ENCODE measurements around the gene ATP1B2.
A peak's percentile ranks its signal among the peaks of the same experiment; 100 is the strongest.
"Not testable (repeated sequence)": the region's sequence is repeated elsewhere in the genome, so short reads cannot be mapped to it uniquely, and the experiment has no call there.

The ATP1B2 gene, protein sequence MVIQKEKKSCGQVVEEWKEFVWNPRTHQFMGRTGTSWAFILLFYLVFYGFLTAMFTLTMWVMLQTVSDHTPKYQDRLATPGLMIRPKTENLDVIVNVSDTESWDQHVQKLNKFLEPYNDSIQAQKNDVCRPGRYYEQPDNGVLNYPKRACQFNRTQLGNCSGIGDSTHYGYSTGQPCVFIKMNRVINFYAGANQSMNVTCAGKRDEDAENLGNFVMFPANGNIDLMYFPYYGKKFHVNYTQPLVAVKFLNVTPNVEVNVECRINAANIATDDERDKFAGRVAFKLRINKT

DNA sequence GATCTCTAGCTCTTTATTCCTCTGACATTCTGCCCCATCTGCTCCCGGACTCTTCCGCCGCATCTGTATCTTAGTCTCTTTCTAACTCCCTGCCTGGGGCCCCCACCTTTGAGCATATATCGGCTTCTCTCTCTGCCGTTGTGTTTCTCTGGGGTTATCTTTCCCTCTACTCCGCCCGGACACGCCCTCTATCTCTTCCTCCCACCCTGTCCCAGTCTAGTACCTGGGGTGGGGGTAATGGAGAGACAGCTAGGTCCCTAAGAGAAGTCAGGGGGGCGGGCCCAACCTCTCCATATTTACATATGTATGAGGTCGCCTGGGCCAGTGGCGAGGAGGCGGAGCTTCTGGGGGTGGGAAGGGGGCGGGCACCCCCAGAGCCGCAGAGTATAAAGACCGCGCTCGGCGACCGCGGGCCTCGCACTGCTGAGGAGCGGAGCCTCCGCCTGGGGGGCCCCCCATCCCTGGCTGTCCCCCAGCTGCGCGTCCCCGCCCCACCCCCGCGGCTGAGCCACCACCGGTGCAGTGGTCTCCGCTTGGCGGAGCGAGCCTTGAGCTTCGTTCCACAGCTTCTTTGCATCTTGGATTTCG lies at the start of gene ATP1B2:
ATP1B2 (plus strand) TSS at position 418 of the 588 bp plus-strand sequence. CDS start 593 bp downstream, outside the sequence.
- peak; percentile 90 for DNase-seq

DNA sequence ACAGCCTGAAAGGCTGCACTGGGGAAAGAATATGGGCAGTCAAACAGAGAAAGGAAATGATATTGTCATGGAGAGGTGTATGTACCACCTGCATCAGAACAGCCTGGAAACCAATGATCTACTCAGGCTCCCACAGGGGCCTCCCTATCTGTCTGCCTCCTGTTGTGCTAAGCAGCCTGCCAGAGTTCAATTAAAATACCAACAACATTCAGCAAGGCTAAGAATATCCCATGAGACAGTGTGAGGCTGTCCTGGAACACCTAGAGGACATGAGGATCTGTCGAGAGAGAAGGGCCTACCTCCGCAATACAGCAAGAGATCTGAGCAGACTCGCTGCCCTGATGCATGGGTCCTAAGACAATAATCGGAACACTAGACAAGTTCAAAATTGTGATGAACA lies 44.4 kb upstream of the ATP1B2 start:
- no peak for DNase-seq

DNA sequence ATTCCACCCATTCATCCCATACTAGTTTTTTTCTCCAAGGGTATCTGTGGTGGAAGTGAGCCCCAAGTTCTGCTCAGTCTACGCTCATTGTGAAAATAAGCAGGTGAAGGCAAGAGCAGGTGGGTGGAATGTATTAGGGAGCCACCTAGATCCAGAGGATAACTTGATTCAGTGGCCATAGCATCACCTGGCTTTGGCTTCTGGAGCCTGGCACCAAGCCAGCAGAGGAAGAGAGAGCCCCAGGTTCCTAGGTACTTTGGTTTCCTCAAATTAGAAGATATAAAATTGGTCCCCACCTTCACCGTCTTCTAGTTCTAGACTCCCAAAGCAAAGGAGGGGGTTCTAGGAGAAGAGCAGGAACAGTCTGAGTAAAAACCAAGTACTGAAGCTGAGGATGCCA lies 40.1 kb upstream of the ATP1B2 start:
- DNase-seq = no peak

DNA sequence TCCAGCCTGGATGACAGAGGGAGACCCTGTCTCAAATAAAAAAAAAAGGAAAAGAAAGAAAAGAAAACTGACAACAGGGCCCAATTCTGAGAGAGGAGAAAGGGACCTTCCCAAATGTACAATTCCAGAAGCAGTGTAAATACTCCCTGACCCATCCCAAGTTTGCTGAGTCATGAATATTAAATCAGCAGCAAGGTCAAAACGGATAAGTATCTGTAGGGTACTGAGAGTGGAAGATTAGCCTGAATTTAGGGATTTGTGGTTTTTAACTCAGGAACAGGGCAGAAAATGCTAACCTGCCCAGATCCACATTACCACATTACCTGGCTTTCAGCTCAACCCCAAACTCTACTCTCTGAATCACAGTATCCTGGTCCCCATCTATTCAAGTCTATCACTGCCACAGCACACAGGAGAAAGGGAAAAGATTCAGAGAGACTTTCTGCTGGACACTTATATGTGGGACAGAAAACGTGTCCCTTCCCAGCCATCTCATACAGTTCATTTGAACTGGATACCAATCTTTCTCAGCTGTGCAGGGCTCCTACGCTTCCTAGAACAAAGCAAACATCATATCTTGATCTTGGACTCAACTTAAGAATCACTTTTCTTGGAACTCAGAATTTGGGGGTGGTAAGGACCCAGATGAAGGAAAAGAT lies 39.0 kb upstream of the ATP1B2 start:
- peak; percentile 25 for DNase-seq

DNA sequence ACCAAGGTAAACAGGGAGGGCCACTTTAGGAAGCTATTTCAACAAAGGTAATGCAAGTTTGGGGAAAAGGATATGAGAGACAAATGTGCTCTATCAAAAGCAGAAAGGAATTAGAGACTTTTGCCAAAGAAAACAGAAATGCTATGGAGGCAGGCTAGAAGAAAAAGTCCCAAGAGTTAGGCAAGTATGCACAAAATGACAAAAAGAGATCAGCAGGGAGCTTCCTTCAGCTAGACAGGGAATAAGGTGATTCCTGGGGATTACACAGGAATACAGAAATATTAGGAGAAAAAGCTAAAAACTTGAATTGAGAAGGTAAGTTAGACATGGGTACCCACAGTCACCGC lies 38.5 kb upstream of the ATP1B2 start:
- no peak for DNase-seq

DNA sequence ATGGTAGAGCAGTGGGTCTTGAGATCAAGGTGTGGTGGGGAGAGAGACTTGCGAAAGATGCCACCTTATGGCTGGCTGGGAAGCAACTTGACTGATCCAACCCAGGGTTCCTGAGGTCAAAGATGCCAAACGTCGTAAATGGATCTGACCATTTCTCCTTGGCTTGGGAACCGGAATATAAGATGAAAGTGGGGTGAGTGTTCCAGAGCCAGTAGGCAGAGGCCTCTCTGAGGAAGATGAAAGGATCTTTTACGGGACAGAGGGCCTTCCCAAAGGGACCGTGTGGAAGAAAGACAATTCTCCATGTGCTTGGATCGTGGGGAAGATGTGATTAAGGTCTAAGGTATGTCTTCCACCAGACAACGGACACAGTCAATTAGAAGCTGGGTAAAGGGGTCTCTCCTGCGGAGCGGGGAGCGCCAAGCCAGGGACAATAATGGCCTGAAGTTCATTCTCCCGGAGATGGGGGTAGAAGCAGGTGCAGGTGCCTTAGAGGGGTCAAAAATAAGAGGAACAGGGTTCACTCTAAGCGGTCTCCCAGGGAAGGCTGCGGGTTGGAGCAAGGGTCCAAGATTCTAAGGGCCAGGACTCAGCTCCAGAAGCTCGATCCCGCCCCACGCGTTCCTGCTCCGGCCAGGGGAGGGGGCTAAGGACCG lies 36.8 kb upstream of the ATP1B2 start:
- DNase-seq = peak; percentile 32

DNA sequence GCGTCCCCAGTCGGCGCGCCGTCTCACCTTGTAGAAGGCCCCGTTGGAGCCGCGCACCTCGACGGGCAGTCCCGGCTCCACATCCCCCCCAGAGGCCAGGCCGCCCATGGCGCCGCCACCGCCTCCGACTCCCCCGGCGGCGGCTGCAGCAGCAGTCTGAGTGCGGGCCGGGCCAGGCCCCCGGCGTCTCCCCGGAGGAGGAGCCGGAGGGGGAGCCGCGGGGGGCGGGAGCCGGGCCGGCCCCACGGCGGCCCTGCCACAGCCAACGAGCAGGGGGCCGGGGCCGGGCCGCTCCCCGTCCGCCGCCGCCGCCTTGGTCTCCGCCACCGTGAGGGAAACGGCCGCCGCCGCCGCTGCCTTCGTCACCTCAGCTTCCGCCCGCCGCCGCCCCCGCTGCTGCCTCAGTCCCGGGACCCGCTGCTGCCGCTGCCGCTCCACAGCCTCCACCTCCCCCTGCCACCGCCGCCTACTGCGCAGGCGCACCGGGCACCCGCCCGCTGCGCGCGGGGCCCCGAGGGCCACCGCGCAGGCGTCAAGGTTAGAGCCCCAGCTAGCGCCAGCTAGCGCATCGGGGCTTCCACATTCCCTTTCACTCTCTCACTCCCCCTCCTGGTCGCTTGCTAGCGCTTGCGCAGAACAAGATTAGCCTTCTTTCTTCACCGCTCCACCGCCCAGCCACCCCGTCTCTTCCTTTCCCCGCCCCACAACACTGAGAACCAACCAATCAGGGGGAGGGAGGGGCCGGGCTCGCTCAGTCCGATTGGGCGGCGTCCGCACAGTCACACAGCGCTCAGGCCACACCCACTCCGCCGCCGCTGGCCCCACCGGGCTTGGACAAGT lies 36.1 kb upstream of the ATP1B2 start, which contains the start of gene FXR2:
FXR2 (minus strand) TSS at position 473 of the 840 bp plus-strand sequence; CDS start at position 108, 365 bp downstream.
- peak; percentile 100 for DNase-seq

DNA sequence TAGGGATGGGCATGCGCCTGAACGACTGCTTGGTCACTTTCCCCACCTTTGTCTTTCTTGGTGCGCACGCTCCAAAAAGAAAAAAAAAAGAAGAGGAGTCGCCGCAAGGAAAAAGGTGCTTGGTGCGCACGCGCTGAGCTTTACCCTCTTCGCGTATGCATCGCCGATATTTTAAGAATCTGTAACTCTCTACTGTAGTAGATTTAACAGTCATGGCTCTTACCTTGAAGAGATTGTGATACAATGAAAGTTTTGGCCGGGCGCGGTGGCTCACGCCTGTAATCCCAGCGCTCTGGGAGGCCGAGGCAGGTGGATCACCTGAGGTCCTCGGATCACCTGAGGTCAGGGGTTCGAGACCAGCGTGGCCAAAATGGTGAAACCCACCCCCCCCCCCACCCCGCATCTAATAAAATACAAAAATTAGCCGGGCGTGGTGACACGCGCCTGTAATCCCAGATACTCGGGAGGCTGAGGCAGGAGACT lies 35.4 kb upstream of the ATP1B2 start:
- no peak for DNase-seq

DNA sequence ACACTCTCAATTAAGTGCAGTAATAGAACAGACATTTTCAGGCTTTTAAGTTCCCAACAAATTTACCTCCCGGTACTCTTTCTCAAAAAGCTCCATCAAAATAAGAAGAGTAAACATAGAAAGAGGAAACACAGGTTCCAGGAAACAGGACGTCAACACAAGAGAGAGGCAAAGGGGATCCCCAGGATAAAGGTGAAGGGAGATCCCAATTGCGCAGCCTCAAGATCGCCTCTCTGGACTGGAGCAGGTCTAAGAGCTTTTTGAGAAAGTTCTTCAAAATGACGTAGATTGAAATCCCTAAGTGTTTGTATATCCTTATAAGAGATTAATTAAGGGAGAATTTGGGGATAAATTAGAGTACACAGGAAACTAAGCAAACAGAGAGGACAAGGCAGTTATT lies 32.1 kb upstream of the ATP1B2 start:
- DNase-seq = no peak

DNA sequence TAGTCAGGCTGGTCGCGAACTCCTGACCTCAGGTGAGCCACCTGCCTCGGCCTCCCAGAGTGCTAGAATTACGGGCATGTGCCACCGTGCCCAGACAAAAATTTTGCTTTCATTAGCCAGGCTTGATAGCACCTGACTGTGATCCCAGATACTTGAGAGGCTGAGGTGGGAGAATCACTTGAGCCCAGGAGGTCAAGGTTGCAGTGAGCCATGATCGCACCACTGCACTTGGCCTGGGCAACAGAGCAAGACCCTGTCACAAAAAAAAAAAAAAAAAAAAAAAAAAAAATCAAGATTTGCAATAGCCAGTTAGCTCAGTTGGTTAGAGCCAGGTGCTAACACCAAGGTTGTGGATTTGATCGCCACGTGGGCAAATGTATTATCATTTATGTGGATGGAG lies 29.9 kb upstream of the ATP1B2 start:
- no peak for DNase-seq

DNA sequence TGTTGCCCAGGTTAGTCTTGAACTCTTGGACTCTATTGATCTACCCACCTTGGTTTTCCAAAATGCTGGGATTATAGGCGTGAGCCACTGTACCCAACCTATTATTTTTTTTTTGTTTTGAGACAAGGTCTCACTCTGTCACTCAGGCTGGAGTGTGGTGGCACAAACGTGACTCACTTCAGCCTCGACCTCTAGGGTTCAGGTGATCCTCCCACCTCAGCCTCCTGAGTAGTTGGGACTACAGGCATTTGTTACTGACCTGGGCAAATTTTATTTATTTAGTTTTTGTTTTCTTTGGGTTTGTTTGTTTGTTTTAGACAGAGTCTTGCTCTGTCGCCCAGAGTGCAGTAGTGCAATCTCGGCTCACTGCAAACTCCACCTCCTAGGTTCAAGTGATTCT lies 27.1 kb upstream of the ATP1B2 start:
- DNase-seq = no peak

DNA sequence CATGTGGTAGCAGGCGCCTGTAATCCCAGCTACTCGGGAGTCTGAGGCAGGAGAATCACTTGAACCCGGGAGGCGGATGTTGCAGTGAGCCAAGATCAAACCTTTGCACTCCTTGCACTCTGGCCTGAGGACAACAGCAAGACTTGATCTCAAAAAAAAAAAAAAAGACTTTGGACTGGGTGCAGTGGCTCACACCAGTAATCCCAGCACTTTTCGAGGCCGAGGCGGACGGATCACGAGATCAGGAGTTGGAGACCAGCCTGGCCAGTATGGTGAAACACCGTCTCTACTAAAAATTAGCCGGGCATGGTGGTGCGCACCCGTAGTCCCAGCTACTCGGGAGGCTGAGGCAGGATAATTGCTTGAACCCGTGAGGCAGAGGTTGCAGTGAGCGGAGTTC lies 25.0 kb upstream of the ATP1B2 start:
- DNase-seq = not testable (repeated sequence)

DNA sequence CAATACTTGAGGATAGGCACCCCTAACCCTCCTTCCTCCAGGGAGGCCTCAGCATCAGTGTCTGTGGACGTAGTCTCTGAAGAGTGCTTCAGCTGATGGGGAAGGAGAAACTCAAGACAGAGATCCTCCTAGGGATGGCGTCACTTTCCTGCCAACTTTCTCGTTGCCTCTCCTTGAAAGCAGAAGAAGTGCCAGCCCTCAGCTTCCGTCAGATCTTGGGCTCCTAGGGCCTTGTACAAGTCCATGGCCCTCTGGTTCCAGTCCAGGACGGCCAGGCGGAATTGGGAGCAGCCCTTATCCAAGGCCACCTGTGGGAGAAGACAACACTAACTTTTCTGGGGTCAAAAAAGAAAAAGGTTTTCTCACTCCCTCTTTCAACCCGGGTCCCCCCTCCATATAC lies 24.4 kb upstream of the ATP1B2 start:
- no peak for DNase-seq

DNA sequence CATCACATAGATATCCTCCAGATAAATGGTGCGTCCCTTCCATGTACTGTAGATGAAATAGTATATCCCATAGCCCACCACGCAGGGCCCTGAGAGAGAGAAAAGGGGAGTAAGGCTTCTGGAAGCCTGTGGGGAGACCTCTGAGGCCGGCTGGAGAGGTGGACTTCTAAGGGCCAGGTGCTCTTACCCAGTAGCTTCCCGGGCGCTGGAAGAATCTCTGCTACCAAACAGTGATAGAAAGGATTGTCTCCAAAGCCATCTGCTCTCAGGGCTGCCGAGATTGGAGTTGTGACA lies 23.8 kb upstream of the ATP1B2 start:
- DNase-seq = peak; percentile 51

DNA sequence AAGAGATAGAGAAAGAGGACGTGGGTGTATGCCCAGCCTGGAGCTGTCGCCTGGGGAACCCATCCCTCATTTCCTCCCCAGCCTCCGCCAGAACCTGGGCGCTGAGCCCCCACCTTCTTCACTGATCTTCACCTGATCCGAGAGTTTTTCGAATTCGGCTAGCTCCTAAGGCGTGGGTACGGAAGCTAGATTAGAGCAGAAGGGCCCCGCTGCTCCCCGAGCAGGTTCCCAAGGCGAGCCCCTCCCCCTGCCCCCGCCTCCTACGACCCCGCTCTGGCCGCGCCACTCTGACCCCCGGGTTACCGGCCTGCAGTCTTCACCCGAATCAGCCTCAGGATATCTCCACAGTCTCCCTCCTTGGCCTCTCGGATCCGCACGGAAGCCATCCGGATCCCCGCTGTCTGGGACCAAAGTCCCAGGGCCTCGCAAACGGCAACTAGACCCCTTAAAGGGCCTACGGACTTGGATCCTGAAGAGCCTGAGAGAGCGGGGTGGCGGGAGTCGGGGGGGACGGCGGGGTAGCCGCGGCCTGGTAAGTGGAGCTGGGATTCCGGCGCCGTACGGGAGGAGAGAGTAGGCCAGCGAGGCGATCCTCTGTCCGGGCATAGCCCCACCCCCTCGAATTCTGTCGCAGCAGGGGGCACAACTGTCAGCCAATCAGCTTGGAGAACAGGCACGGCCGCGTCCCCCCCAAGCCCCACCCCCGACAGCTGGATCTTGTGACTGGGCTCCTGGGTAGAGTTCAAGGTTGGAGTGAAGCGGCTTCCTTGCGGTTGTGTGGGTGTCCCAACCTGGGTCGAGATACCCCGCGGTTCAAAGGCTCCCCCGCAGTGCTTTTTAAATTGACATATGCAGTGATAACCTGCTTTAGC lies 23.2 kb upstream of the ATP1B2 start, which contains the start of gene SAT2:
SAT2 (minus strand) TSS at position 572 of the 872 bp plus-strand sequence; CDS start at position 386, 186 bp downstream.
- peak; percentile 95 for DNase-seq

DNA sequence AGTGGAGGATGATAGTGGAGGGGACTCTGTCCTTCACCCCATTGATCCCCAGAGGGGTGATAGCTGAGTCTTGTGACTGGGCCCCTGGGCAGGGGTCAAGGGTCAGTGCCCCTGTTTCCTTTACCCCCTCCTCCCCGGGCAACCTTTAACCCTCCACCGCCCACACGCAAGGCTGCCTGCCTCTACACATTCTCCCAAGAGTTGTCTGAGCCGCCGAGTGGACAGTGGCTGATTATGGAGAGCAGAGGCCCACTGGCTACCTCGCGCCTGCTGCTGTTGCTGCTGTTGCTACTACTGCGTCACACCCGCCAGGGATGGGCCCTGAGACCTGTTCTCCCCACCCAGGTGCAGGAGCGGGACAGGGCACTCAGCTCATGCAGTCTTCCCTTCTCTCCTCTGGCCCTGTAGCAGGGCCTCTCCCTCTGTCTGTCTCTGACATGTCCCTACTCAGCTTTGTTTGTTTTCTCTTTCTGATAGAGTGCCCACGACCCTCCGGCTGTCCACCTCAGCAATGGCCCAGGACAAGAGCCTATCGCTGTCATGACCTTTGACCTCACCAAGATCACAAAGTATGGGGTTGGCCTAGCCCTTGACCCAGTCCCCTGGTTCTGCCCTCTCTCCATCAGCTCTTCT lies 20.7 kb upstream of the ATP1B2 start, which contains the start of gene SHBG:
SHBG (plus strand) TSS at position 197 of the 633 bp plus-strand sequence; CDS start at position 235, 38 bp downstream.
- DNase-seq = no peak

DNA sequence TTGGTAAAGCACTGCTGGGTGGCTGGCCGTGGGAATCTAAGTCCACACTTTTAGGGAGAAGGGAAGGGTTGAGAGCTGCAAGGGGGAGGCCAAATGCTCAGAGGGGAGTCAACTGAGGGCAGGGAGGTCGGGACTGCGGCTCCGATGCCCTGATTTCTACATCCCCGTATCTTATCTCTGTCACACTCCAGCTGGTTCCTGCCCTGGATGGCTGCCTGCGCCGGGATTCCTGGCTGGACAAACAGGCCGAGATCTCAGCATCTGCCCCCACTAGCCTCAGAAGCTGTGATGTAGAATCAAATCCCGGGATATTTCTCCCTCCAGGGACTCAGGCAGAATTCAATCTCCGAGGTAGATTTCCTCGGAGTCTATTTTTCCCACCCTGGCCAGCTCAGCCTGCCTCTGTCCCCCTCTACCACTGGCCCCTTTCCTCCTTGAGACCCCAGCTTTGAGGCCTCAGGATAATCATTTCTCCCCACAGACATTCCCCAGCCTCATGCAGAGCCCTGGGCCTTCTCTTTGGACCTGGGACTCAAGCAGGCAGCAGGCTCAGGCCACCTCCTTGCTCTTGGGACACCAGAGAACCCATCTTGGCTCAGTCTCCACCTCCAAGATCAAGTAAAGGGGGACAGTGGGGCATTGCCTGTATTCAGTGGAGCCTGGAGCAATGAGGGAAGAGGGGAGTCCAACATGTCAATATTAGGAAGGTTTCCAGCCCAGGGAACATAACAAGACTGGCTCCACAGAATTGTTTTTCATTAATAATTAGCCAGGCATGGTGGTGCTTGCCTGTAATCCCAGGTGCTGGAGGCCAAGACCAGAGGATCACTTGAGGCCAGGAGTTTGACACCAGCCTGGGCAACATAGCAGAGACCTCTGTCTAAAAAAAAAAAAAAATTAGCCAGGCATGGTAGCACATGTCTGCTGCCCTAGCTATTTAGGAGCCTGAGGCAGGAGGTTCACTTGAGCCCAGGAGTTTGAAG lies 19.0 kb upstream of the ATP1B2 start:
- no peak for DNase-seq

DNA sequence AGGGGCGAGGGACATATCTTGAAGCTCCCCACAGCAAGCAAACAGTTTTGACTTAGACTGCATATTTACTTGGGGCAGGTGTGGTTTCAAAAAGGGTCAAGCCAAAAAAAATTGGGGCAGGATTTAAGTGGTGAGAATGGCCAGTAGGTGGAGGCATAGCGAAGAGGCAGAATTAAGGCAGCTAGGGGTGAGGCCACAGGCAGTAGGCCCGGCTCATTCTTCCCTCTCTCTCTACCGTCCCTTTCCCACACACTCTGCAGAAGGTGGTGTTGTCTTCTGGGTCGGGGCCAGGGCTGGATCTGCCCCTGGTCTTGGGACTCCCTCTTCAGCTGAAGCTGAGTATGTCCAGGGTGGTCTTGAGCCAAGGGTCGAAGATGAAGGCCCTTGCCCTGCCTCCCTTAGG lies 18.2 kb upstream of the ATP1B2 start:
- DNase-seq = peak; percentile 85

DNA sequence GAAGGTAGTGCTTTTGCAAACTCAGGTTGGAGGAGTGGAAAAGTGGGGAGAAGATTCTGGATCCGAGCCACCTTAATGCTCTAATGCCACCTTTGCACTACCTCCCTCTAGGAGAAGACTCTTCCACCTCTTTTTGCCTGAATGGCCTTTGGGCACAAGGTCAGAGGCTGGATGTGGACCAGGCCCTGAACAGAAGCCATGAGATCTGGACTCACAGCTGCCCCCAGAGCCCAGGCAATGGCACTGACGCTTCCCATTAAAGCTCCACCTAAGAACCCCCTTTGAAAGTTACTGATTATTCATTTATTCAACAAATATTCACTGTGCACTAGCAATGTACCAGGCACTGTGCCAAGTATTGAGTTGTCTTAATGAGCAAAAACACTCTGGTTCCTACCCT lies 17.6 kb upstream of the ATP1B2 start:
- DNase-seq = no peak

DNA sequence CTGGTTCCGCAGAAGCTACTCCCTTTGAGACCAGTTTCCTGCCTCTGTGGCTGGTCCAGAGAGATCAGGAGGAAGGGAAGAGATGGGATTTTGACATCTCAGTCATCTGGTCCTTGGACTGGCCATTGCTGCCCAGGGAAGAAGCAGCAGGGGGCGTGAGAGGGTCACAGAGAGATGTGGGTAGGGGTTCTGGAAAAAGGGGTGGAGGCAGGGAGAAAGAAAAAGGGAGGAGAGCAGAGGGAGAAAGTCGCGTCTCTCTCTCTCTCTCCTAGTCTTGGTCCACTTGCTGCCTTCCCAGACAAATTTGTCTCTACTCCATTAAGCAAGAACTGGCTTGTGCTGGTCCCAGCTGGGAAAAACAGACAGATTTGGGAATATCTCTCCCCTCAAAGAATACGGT lies 16.3 kb upstream of the ATP1B2 start:
- DNase-seq = peak; percentile 81
